ENCODE results near the gene HNRNPL. TPM values are rescaled to one million over a fixed set of nuclear protein-coding genes. Genes with fewer than 3 reads are reported as not detected.

The HNRNPL gene
- total and polyA plus RNA-seq, 2 donors from 2014 or later = 168 to 278 TPM

DNA sequence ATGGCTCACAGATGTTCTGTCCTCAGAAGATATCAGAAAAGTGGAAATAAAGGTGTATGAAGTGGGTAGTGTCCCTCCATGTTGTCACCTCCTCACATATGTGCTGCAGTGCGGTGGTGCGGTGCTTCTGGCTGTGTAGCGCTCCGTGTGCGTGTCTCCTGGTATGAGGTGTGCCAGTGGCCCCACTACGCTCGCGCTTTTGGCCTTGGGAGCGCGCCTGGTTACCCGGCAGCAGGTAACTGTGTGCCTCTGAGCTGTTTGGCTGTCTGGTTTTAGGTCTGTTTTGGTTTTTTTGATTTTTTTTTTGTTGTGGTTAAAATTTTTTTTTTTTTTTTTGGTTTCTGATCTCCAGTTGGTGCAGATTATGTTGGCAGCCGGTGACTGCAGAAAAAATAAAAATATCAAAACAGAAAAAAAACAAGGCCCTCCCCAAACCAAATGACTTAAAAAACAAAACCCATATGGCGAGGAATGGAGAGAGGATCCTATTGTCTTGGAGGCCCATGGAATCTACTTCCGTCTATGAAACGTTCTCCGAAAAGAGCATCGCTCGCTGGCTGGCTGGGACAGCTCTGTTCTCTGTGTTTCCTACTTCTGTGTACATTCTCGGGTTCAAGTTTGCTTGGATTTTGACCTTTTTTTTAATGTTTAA is 7.9 kb downstream of the HNRNPL start:
- H3K9ac ChIP-seq (ENCODE audit: low read length in 3 of 3) = no peak overlapping the region
- H3K4me3 ChIP-seq (ENCODE audit: low read length in 3 of 3) = no peak overlapping the region
- TF ChIP-seq, protein P1, sequence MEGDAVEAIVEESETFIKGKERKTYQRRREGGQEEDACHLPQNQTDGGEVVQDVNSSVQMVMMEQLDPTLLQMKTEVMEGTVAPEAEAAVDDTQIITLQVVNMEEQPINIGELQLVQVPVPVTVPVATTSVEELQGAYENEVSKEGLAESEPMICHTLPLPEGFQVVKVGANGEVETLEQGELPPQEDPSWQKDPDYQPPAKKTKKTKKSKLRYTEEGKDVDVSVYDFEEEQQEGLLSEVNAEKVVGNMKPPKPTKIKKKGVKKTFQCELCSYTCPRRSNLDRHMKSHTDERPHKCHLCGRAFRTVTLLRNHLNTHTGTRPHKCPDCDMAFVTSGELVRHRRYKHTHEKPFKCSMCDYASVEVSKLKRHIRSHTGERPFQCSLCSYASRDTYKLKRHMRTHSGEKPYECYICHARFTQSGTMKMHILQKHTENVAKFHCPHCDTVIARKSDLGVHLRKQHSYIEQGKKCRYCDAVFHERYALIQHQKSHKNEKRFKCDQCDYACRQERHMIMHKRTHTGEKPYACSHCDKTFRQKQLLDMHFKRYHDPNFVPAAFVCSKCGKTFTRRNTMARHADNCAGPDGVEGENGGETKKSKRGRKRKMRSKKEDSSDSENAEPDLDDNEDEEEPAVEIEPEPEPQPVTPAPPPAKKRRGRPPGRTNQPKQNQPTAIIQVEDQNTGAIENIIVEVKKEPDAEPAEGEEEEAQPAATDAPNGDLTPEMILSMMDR (IDR thresholded peaks at IDR 0.05; ENCODE audit: borderline replicate concordance, extremely low read depth, insufficient read depth) = no peak
- FAIRE-seq (no peak), DNase-seq (no peak)
- peaks cover 0 to 11% (median 0%) of the 10 kb centered on the region in 3 donors for H3K4me1 ChIP-seq (ENCODE audit: control insufficient read depth in 2 of 3, insufficient read depth in 2 of 3, low read depth in 1 of 3, low read length in 3 of 3)
- H3K36me3 ChIP-seq (ENCODE audit: control insufficient read depth in 2 of 3, insufficient read depth in 3 of 3, low read length in 3 of 3) = peaks cover 38 to 92% (median 82%) of the 10 kb centered on the region in 3 donors
- H3K27me3 ChIP-seq (ENCODE audit: control insufficient read depth, insufficient read depth, low read length) = no peaks in the 10 kb centered on the region
- no peaks in the 10 kb centered on the region for H3K9me3 ChIP-seq (ENCODE audit: control insufficient read depth in 2 of 3, insufficient read depth in 1 of 3, low read length in 3 of 3)
- intact Hi-C loops (cut with DNase I) = no loop called here
- no peak overlapping the region for H3K27ac ChIP-seq (ENCODE audit: low read depth in 2 of 2, low read length in 2 of 2)

DNA sequence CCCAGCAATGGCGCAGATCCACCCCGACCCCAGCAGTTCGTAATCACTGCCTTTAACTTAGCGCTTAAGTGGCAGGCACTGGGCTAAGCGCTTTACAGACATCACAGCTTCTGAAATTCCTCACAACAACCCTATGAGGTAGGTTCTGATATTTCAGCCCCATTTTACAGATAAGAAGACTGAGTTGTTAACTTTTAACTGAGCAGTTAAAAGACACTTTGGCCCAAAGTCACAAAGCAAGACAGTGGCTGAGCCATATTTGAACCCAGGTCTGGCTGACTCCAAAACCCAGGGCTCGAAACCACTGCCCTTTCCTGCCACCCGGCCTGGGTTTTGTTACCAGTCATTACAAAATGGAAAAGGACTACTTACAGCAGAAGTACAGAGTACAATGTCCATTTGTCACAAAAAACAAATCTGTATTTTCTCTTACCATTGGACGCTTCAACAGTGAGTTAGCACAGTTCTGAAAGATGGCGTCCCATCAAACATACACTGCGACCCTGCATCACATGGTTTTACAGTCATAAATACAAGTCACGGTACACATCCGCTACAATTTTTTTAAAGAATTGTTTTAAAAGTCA is 8.5 kb downstream of the HNRNPL start:
- Histone ChIP-seq H3K27ac (ENCODE audit: low read depth in 2 of 2, low read length in 2 of 2) (no peak overlapping the region), H3K9me3 (ENCODE audit: control insufficient read depth in 2 of 3, insufficient read depth in 1 of 3, low read length in 3 of 3) (no peaks in the 10 kb centered on the region), H3K36me3 (ENCODE audit: control insufficient read depth in 2 of 3, insufficient read depth in 3 of 3, low read length in 3 of 3) (peaks cover 38 to 92% (median 82%) of the 10 kb centered on the region in 3 donors), H3K27me3 (ENCODE audit: control insufficient read depth, insufficient read depth, low read length) (no peaks in the 10 kb centered on the region), H3K4me1 (ENCODE audit: control insufficient read depth in 2 of 3, insufficient read depth in 2 of 3, low read depth in 1 of 3, low read length in 3 of 3) (peaks cover 0 to 15% (median 0%) of the 10 kb centered on the region in 3 donors), H3K9ac (ENCODE audit: low read length in 3 of 3) (no peak overlapping the region), H3K4me3 (ENCODE audit: low read length in 3 of 3) (no peak overlapping the region)
- intact Hi-C loops (cut with DNase I) = no loop called here
- TF ChIP-seq, protein P1 (IDR thresholded peaks at IDR 0.05; ENCODE audit: borderline replicate concordance, extremely low read depth, insufficient read depth) = no peak
- DNase-seq = no peak
- FAIRE-seq = no peak

GRCh38 chr19:38840583-38840968 is 9.2 kb downstream of the HNRNPL start:
- no peak for DNase-seq
- no peaks in the 10 kb centered on the region for H3K27me3 ChIP-seq (ENCODE audit: control insufficient read depth, insufficient read depth, low read length)
- TF ChIP-seq, protein P1 (IDR thresholded peaks at IDR 0.05; ENCODE audit: borderline replicate concordance, extremely low read depth, insufficient read depth) = no peak
- no peak overlapping the region for H3K9ac ChIP-seq (ENCODE audit: low read length in 3 of 3)
- H3K9me3 ChIP-seq (ENCODE audit: control insufficient read depth in 2 of 3, insufficient read depth in 1 of 3, low read length in 3 of 3) = no peaks in the 10 kb centered on the region
- H3K27ac ChIP-seq (ENCODE audit: low read depth in 2 of 2, low read length in 2 of 2) = no peak overlapping the region
- H3K4me3 ChIP-seq (ENCODE audit: low read length in 3 of 3) = no peak overlapping the region
- intact Hi-C loops (cut with DNase I) = no loop called here
- peaks cover 33 to 91% (median 78%) of the 10 kb centered on the region in 3 donors for H3K36me3 ChIP-seq (ENCODE audit: control insufficient read depth in 2 of 3, insufficient read depth in 3 of 3, low read length in 3 of 3)
- H3K4me1 ChIP-seq (ENCODE audit: control insufficient read depth in 2 of 3, insufficient read depth in 2 of 3, low read depth in 1 of 3, low read length in 3 of 3) = peaks cover 0 to 15% (median 0%) of the 10 kb centered on the region in 3 donors
- FAIRE-seq = no peak

Measured in kidney (tissue), 14 donors.